ENCODE data around the gene BCLAF1.
"Not testable (repeated sequence)": the region's sequence is repeated elsewhere in the genome, so short reads cannot be mapped to it uniquely, and the experiment has no call there.

Gene BCLAF1

DNA sequence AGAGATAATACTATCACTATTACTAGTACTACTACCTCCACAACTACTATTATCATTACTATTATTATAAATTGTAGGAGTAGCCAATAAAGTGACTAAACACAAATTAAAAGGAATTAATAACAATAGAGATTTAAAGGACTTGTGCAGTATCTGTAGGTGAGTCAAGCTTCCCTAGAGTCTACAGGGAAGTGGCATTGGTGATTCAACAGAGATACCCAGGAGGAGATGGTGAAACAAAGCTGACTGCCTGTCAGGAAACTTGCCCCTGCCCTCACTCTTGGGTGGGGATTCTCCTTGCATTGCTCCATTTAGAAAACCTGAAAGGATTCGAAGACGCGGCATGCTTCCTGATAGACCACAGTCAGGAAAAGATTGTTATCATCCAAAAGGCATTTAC, 23.3 kb upstream of the BCLAF1 start:
- Histone ChIP-seq H2AFZ (ENCODE audit: low read depth, low read length) (no peak overlapping the region), H4K20me1 (ENCODE audit: insufficient read depth, low read length) (no peaks in the 10 kb centered on the region), H3K9ac (ENCODE audit: low read depth, low read length) (no peak overlapping the region), H3K4me3 (ENCODE audit: low read depth in 1 of 2, low read length in 2 of 2) (no peak overlapping the region), H3K9me3 (ENCODE audit: insufficient read depth, low read length, severe bottlenecking) (no peaks in the 10 kb centered on the region), H3K27me3 (ENCODE audit: insufficient read depth, low read length, poor library complexity) (peaks cover 3% of the 10 kb centered on the region), H3K79me2 (ENCODE audit: insufficient read depth, low read length) (no peaks in the 10 kb centered on the region), H3K27ac (ENCODE audit: low read length) (no peak overlapping the region), H3K4me1 (ENCODE audit: insufficient read depth, low read length) (no peaks in the 10 kb centered on the region), H3K4me2 (ENCODE audit: insufficient read depth, low read length) (no peak overlapping the region), H3K36me3 (ENCODE audit: insufficient read depth, low read length) (no peaks in the 10 kb centered on the region)
- TF ChIP-seq, protein P1, sequence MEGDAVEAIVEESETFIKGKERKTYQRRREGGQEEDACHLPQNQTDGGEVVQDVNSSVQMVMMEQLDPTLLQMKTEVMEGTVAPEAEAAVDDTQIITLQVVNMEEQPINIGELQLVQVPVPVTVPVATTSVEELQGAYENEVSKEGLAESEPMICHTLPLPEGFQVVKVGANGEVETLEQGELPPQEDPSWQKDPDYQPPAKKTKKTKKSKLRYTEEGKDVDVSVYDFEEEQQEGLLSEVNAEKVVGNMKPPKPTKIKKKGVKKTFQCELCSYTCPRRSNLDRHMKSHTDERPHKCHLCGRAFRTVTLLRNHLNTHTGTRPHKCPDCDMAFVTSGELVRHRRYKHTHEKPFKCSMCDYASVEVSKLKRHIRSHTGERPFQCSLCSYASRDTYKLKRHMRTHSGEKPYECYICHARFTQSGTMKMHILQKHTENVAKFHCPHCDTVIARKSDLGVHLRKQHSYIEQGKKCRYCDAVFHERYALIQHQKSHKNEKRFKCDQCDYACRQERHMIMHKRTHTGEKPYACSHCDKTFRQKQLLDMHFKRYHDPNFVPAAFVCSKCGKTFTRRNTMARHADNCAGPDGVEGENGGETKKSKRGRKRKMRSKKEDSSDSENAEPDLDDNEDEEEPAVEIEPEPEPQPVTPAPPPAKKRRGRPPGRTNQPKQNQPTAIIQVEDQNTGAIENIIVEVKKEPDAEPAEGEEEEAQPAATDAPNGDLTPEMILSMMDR (IDR thresholded peaks at IDR 0.05; ENCODE audit: borderline replicate concordance, extremely low read depth, low read length, poor library complexity, severe bottlenecking): no peak
- TF ChIP-seq EZH2 (IDR thresholded peaks at IDR 0.05; ENCODE audit: borderline replicate concordance, low read depth, low read length, severe bottlenecking): no peak
- DNase-seq (no peak), ATAC-seq (ENCODE audit: insufficient read depth, low read depth) (no peak)

DNA sequence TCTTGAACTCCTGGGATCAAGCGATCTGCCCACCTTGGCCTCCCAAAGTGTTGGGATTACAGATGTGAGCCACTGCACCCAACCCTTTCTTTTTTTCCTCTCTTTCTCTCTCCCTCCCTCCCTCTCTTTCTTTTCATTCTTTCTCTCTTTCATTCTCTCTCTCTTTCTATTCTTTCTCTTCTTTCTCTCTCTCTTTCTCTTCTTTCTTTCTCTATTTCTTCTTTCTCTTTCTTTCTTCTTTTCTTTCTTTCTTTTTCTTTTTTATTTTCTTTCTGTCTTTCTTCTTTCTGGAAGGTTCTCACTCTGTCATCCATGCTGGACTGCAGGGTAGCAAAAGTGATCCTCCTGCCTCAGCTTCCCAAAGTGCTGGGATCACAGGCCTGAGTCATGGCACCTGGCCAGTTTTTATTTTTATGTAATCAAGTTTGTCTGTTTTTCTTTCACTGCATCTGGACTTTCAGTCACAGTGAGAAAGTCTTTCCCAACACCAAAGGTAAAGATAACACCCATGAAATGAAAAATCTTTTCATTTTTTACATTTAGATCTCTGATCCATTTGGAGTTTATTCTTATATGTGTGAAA, 20.2 kb upstream of the BCLAF1 start:
- H3K36me3 ChIP-seq (ENCODE audit: insufficient read depth, low read length): no peaks in the 10 kb centered on the region
- H4K20me1 ChIP-seq (ENCODE audit: insufficient read depth, low read length): no peaks in the 10 kb centered on the region
- H3K79me2 ChIP-seq (ENCODE audit: insufficient read depth, low read length): no peaks in the 10 kb centered on the region
- H3K27me3 ChIP-seq (ENCODE audit: insufficient read depth, low read length, poor library complexity): peaks cover 3% of the 10 kb centered on the region
- no peak overlapping the region for H3K27ac ChIP-seq (ENCODE audit: low read length)
- H2AFZ ChIP-seq (ENCODE audit: low read depth, low read length): no peak overlapping the region
- no peak overlapping the region for H3K4me2 ChIP-seq (ENCODE audit: insufficient read depth, low read length)
- H3K4me3 ChIP-seq (ENCODE audit: low read depth in 1 of 2, low read length in 2 of 2): no peak overlapping the region
- ATAC-seq (ENCODE audit: insufficient read depth, low read depth) (no peak), DNase-seq (no peak)
- no peak overlapping the region for H3K9ac ChIP-seq (ENCODE audit: low read depth, low read length)
- TF ChIP-seq, protein P1 (IDR thresholded peaks at IDR 0.05; ENCODE audit: borderline replicate concordance, extremely low read depth, low read length, poor library complexity, severe bottlenecking): no peak
- TF ChIP-seq EZH2 (IDR thresholded peaks at IDR 0.05; ENCODE audit: borderline replicate concordance, low read depth, low read length, severe bottlenecking): no peak
- H3K4me1 ChIP-seq (ENCODE audit: insufficient read depth, low read length): no peaks in the 10 kb centered on the region
- H3K9me3 ChIP-seq (ENCODE audit: insufficient read depth, low read length, severe bottlenecking): no peaks in the 10 kb centered on the region

DNA sequence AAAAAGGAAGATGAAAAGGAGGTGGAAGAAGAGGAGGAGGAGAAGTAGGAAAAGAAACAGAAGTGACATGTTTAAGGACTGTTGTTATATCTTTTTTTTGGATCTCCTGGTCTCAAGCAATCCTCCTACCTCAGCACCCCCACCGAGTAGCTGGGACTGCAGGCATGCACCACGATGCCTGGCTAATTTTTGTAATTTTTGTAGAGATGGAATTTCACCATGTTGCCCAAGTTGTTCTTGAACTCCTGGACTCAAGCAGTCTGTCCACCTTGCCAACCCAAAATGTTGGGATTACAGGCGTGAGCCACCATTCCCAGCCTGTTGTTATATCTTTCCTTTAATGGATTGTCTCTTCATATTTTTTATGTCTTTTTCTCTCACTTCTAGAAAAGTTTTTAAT, 19.5 kb upstream of the BCLAF1 start:
- Histone ChIP-seq H3K4me3 (ENCODE audit: low read depth in 1 of 2, low read length in 2 of 2) (no peak overlapping the region), H2AFZ (ENCODE audit: low read depth, low read length) (no peak overlapping the region), H3K4me1 (ENCODE audit: insufficient read depth, low read length) (no peaks in the 10 kb centered on the region), H3K9ac (ENCODE audit: low read depth, low read length) (no peak overlapping the region), H3K4me2 (ENCODE audit: insufficient read depth, low read length) (no peak overlapping the region), H3K79me2 (ENCODE audit: insufficient read depth, low read length) (no peaks in the 10 kb centered on the region), H3K27ac (ENCODE audit: low read length) (no peak overlapping the region), H3K27me3 (ENCODE audit: insufficient read depth, low read length, poor library complexity) (peaks cover 3% of the 10 kb centered on the region), H3K36me3 (ENCODE audit: insufficient read depth, low read length) (no peaks in the 10 kb centered on the region), H4K20me1 (ENCODE audit: insufficient read depth, low read length) (no peaks in the 10 kb centered on the region), H3K9me3 (ENCODE audit: insufficient read depth, low read length, severe bottlenecking) (no peaks in the 10 kb centered on the region)
- no peak for TF ChIP-seq EZH2 (IDR thresholded peaks at IDR 0.05; ENCODE audit: borderline replicate concordance, low read depth, low read length, severe bottlenecking)
- TF ChIP-seq, protein P1 (IDR thresholded peaks at IDR 0.05; ENCODE audit: borderline replicate concordance, extremely low read depth, low read length, poor library complexity, severe bottlenecking): no peak
- DNase-seq (no peak), ATAC-seq (ENCODE audit: insufficient read depth, low read depth) (no peak)

DNA sequence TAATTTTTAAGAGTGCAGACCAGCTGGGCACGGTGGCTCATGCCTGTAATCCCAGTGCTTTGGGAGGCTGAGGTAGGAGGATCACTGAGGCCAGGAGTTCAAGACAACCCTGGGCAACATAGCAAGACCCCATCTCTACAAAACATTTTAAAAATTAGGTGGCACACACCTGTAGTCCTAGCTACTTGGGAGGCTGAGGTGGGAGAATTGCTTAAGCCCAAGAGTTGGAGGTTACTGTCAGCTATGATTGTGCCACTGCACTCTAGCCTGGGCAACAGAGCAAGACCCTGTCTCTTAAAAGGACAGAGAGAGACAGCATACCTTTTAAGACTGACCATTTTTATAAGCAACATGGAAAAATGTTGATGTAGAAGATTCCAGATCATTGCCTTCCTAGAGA, 18.8 kb upstream of the BCLAF1 start:
- H3K27me3 ChIP-seq (ENCODE audit: insufficient read depth, low read length, poor library complexity); H3K4me2 ChIP-seq (ENCODE audit: insufficient read depth, low read length); H3K4me3 ChIP-seq (ENCODE audit: low read depth in 1 of 2, low read length in 2 of 2); H2AFZ ChIP-seq (ENCODE audit: low read depth, low read length); H3K36me3 ChIP-seq (ENCODE audit: insufficient read depth, low read length); H3K79me2 ChIP-seq (ENCODE audit: insufficient read depth, low read length); H3K27ac ChIP-seq (ENCODE audit: low read length); H3K9ac ChIP-seq (ENCODE audit: low read depth, low read length); H3K4me1 ChIP-seq (ENCODE audit: insufficient read depth, low read length); H4K20me1 ChIP-seq (ENCODE audit: insufficient read depth, low read length); H3K9me3 ChIP-seq (ENCODE audit: insufficient read depth, low read length, severe bottlenecking); ATAC-seq (ENCODE audit: insufficient read depth, low read depth); DNase-seq: not testable (repeated sequence)

Measured in DND-41 (cell line).